B cell (primary cell): Measurements from ENCODE around the gene FES. TPM values are rescaled to one million over a fixed set of nuclear protein-coding genes. Genes with fewer than 3 reads are reported as not detected.

Experiments used
- ATAC-seq: fragments of 200-7000 bp; cut with Tn5 transposase; one replicate; pipeline ENCODE4 v1.10.0; 2021; ENCODE audit warnings: low read depth, mild to moderate bottlenecking, moderate number of reproducible peaks, moderate library complexity
- CTCF ChIA-PET: fragments of 350-600 bp; sonication (Branson Sonifier 250); formaldehyde crosslinking; loops from one replicate; lab custom pipeline; 2021; ENCODE audit warnings: antibody characterized with exemption, inconsistent platforms; lab: Charles Lee
- POLR2A ChIA-PET: fragments of 350-600 bp; sonication (Branson Sonifier 250); formaldehyde crosslinking; loops from one replicate; lab custom pipeline; 2021; ENCODE audit warnings: antibody characterized with exemption; lab: Charles Lee
- DNase-seq: peaks from one replicate; pipeline ENCODE4 v3.0.0; 2013
- H2AFZ ChIP-seq: 2 replicates; pipeline ENCODE4 v1.6.1; 2012; ENCODE audit warnings: mild to moderate bottlenecking, low read depth, low read length; ENCODE audit not compliant: insufficient read depth, poor library complexity, severe bottlenecking
- H3K27ac ChIP-seq, 2 donors: 1 replicate in 1 of 2; 2 replicates in 1 of 2; pipeline ENCODE4 v1.5.1; 2012 to 2013; ENCODE audit warnings: low read length in 2 of 2, mild to moderate bottlenecking in 2 of 2, moderate library complexity in 1 of 2
- H3K27me3 ChIP-seq, 4 experiments: fragments of 200-600 bp in 1 of 4; sonication (generic) in 1 of 4; replicated peaks in 1 of 4; 1 replicate in 2 of 4; 2 replicates in 2 of 4; pipeline versions ENCODE4 v1.6.1 to v1.7.0; 2013 to 2016; ENCODE audit warnings: low read length in 3 of 4, mild to moderate bottlenecking in 2 of 4, mixed read lengths in 1 of 4, moderate library complexity in 1 of 4; ENCODE audit not compliant: insufficient read depth in 4 of 4, control insufficient read depth in 3 of 4; ENCODE audit errors: control extremely low read depth in 1 of 4
- H3K36me3 ChIP-seq, 2 experiments: replicated peaks in 1 of 2; 1 replicate in 1 of 2; 2 replicates in 1 of 2; pipeline versions ENCODE4 v1.6.1 to v1.7.1; 2013; ENCODE audit warnings: low read length in 1 of 2; ENCODE audit not compliant: insufficient read depth in 2 of 2, control insufficient read depth in 1 of 2; ENCODE audit errors: control extremely low read depth in 1 of 2, extremely low read depth in 1 of 2
- H3K4me1 ChIP-seq, 2 donors: fragments of 200-600 bp in 1 of 2; sonication (generic) in 1 of 2; 1 replicate in 1 of 2; 2 replicates in 1 of 2; pipeline versions ENCODE4 v1.5.1 to v1.6.1; 2013 to 2017; ENCODE audit warnings: low read length in 2 of 2; ENCODE audit not compliant: control insufficient read depth in 2 of 2, insufficient read depth in 2 of 2
- H3K4me2 ChIP-seq: replicated peaks from 2 replicates; pipeline ENCODE3; 2012; ENCODE audit warnings: mild to moderate bottlenecking, low read depth, low read length; ENCODE audit not compliant: poor library complexity, severe bottlenecking
- H3K4me3 ChIP-seq, 5 experiments: fragments of 200-600 bp in 1 of 5; sonication (generic) in 1 of 5; 1 replicate in 3 of 5; 2 replicates in 2 of 5; pipeline versions ENCODE4 v1.5.1 to v1.7.0; 2011 to 2016; ENCODE audit warnings: low read length in 4 of 5, mild to moderate bottlenecking in 4 of 5, low read depth in 2 of 5, control low read depth in 1 of 5, moderate library complexity in 1 of 5; ENCODE audit not compliant: insufficient read depth in 1 of 5; ENCODE audit errors: control extremely low read depth in 1 of 5, extremely low read depth in 1 of 5
- H3K79me2 ChIP-seq: fragments of 200-600 bp; sonication (generic); one replicate; pipeline ENCODE4 v1.6.0; 2016; ENCODE audit warnings: low read length; ENCODE audit not compliant: control insufficient read depth, insufficient read depth
- H3K9ac ChIP-seq: fragments of 200-600 bp; sonication (generic); 2 replicates; pipeline ENCODE4 v1.6.1; 2017; ENCODE audit warnings: mild to moderate bottlenecking, low read length, moderate library complexity
- H3K9me3 ChIP-seq, 3 donors: one replicate each; pipeline versions ENCODE4 v1.6.1 to v1.7.1; 2013; ENCODE audit warnings: low read length in 2 of 3; ENCODE audit not compliant: control insufficient read depth in 2 of 3, insufficient read depth in 1 of 3; ENCODE audit errors: control extremely low read depth in 1 of 3
- H4K20me1 ChIP-seq: 2 replicates; pipeline ENCODE4 v1.6.0; 2012; ENCODE audit warnings: mild to moderate bottlenecking, low read length; ENCODE audit not compliant: insufficient read depth, control insufficient read depth, poor library complexity, severe bottlenecking
- H3K27ac Mint-ChIP-seq: one replicate; pipeline ENCODE4 v1.8.0; 2021; ENCODE audit warnings: mixed read lengths
- H3K27me3 Mint-ChIP-seq: one replicate; pipeline ENCODE4 v1.8.0; 2021; ENCODE audit warnings: mixed read lengths
- H3K4me1 Mint-ChIP-seq: one replicate; pipeline ENCODE4 v1.8.0; 2021; ENCODE audit warnings: mixed read lengths
- H3K4me3 Mint-ChIP-seq: one replicate; pipeline ENCODE4 v1.8.0; 2021; ENCODE audit warnings: mixed read lengths
- H3K9me3 Mint-ChIP-seq: one replicate; pipeline ENCODE4 v1.8.0; 2022; ENCODE audit warnings: mixed read lengths; ENCODE audit not compliant: insufficient read depth
- CTCF ChIP-seq: fragments of 200-600 bp; IDR thresholded peaks from one replicate; pipeline ENCODE4 v1.8.0; 2022; ENCODE audit warnings: antibody characterized with exemption, mild to moderate bottlenecking
- EZH2 ChIP-seq: IDR thresholded peaks from 2 replicates; pipeline ENCODE4 v1.6.1; 2012; ENCODE audit warnings: borderline replicate concordance, low read depth, mild to moderate bottlenecking, moderate library complexity, low read length; ENCODE audit not compliant: insufficient read depth, poor library complexity, severe bottlenecking
- WGBS: methylation state at CpG from one replicate; pipeline ENCODE4 v1.1.5; 2013; ENCODE audit warnings: missing lambda C conversion rate; ENCODE audit not compliant: insufficient coverage; 5-methylcytosine and 5-hydroxymethylcytosine counted together
- intact Hi-C: fragments of 100-400 bp; cut with micrococcal nuclease; formaldehyde crosslinking; loops from one replicate; pipeline ENCODE4 v1.10.0; 2022
- polyA plus RNA-seq: library from polyadenylated mRNA; depleted of rRNA; stranded (reverse); fragments of >200 nt; gene quantifications from 2 replicates; pipeline ENCODE4 v1.2.3, GENCODE V29; 2012
- total RNA-seq, 2 donors: library from RNA; stranded (reverse); fragments of 120-200 nt in 1 of 2; gene quantifications; 1 replicate in 1 of 2; 2 replicates in 1 of 2; pipeline versions ENCODE4 v1.2.3 to v1.2.4, GENCODE V29; 2013 to 2022

The FES gene
- total and polyA plus RNA-seq, 2 donors (not counting 1 experiment from before 2014, with no cell fraction given) = 23.9 to 31.4 TPM

- TF ChIP-seq CTCF (no peak), EZH2 (no peak)
- H3K9me3 Mint-ChIP-seq = no peaks in the 10 kb centered on the region
- Histone ChIP-seq H3K27ac (no peak overlapping the region), H3K4me1 (peaks cover 2 to 9% of the 10 kb centered on the region in 2 donors), H3K9ac (no peak overlapping the region), H4K20me1 (peaks cover 37% of the 10 kb centered on the region), H3K4me3 (no peak overlapping the region), H3K27me3 (no peaks in the 10 kb centered on the region), H3K9me3 (no peaks in the 10 kb centered on the region), H3K4me2 (no peak overlapping the region), H3K36me3 (peaks cover 0 to 57% of the 10 kb centered on the region in 2 experiments), H3K79me2 (peaks cover 24% of the 10 kb centered on the region), H2AFZ (no peak overlapping the region)
- ChIA-PET CTCF (no interaction called here), POLR2A (no interaction called here)
- H3K4me3 Mint-ChIP-seq = no peak overlapping the region
- no peak overlapping the region for H3K27ac Mint-ChIP-seq
- intact Hi-C loops = no loop called here
- peaks cover 9% of the 10 kb centered on the region for H3K4me1 Mint-ChIP-seq
- H3K27me3 Mint-ChIP-seq = no peaks in the 10 kb centered on the region
- WGBS = 100% methylated on average over 2 of the region's 14 CpGs
- DNase-seq (no peak), ATAC-seq (no peak)
Observed at GRCh38 chr15:90877996-90878395, 6.3 kb upstream of the FES start.

DNA sequence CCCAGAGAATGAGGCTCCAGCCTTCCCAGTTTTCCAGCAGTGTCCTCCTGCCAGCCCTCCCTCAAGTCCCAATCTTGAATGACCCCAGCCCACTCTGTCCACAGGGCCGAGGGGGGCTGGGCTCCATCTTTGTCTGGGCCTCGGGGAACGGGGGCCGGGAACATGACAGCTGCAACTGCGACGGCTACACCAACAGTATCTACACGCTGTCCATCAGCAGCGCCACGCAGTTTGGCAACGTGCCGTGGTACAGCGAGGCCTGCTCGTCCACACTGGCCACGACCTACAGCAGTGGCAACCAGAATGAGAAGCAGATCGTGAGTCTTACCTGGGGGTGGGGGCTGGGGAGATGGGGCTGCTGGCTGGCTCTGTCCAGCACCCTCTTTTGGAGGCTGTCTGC is 5.6 kb upstream of the FES start:
- no peak for ATAC-seq

More for the DNA sequence above, 5.6 kb upstream of the FES start:
- Histone ChIP-seq H3K4me2 (no peak overlapping the region), H2AFZ (no peak overlapping the region), H3K4me1 (peaks cover 1 to 8% of the 10 kb centered on the region in 2 donors), H3K36me3 (peaks cover 0 to 57% of the 10 kb centered on the region in 2 experiments), H3K9me3 (no peaks in the 10 kb centered on the region), H3K4me3 (no peak overlapping the region), H3K27me3 (no peaks in the 10 kb centered on the region), H3K9ac (no peak overlapping the region), H3K79me2 (peaks cover 17% of the 10 kb centered on the region), H4K20me1 (peaks cover 30% of the 10 kb centered on the region), H3K27ac (no peak overlapping the region)
- no peak for DNase-seq
- Mint-ChIP-seq H3K9me3 (no peaks in the 10 kb centered on the region), H3K4me1 (peaks cover 7% of the 10 kb centered on the region), H3K4me3 (no peak overlapping the region), H3K27ac (no peak overlapping the region), H3K27me3 (no peaks in the 10 kb centered on the region)
- CTCF ChIA-PET = no interaction called here
- TF ChIP-seq EZH2 (no peak), CTCF (no peak)
- intact Hi-C loops = no loop called here
- WGBS = over 99% methylated on average over 14 of the region's 15 CpGs
- POLR2A ChIA-PET = no interaction called here
